ENCODE measurements around the gene IP6K3. TPM values are rescaled to one million over a fixed set of nuclear protein-coding genes. Genes with fewer than 3 reads are reported as not detected.

The IP6K3 gene
- total and polyA plus RNA-seq, 4 donors, result 0.22 to 1.0 (median 0.43) TPM

DNA sequence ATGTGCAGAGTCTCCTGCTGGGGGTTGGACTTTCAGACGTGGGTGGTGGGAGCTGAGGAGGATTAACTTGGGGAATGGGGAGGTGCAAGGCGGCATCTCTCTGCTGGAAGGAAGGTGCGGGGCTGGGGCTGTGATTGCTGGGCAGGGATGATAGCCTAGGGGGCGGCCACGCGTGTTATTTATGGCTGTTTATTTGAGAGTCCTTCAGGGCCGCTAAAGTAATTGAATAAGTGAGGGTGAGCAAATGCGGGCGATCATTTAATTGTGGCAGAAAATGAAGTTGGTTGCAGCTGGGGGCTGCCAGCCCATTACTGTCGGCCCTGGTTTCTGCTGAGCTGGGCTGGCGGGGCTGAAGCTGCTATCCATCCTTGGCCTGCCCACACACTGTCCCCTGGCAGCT, 7.5 kb upstream of the IP6K3 start:
- Histone ChIP-seq H3K4me3 (ENCODE audit: low read depth, low read length) (no peak overlapping the region), H3K36me3 (ENCODE audit: control insufficient read depth, insufficient read depth, low read length) (no peaks in the 10 kb centered on the region), H3K9me3 (ENCODE audit: control insufficient read depth, insufficient read depth, low read length) (no peaks in the 10 kb centered on the region), H3K4me1 (ENCODE audit: control insufficient read depth, insufficient read depth, low read length) (peaks cover 6% of the 10 kb centered on the region), H3K27ac (ENCODE audit: low read depth, low read length) (no peak overlapping the region), H3K27me3 (ENCODE audit: control insufficient read depth, insufficient read depth, low read length) (no peaks in the 10 kb centered on the region)
- WGBS (ENCODE audit: insufficient coverage), result 57% methylated on average over 11 of the region's 11 CpGs
- DNase-seq (ENCODE audit: low read depth in 4 of 6, low spot score in 6 of 6), result peak in 1 of 6 donors; percentile 74

GRCh38 chr6:33752646-33753015, 5.9 kb upstream of the IP6K3 start:
- no peak for DNase-seq (ENCODE audit: low read depth in 4 of 6, low spot score in 6 of 6)
- no peak overlapping the region for H3K27ac ChIP-seq (ENCODE audit: low read depth, low read length)
- no peaks in the 10 kb centered on the region for H3K9me3 ChIP-seq (ENCODE audit: control insufficient read depth, insufficient read depth, low read length)
- no peaks in the 10 kb centered on the region for H3K36me3 ChIP-seq (ENCODE audit: control insufficient read depth, insufficient read depth, low read length)
- peaks cover 6% of the 10 kb centered on the region for H3K4me1 ChIP-seq (ENCODE audit: control insufficient read depth, insufficient read depth, low read length)
- no CpG with 5 or more reads among the region's 1 CpG for WGBS (ENCODE audit: insufficient coverage)
- H3K4me3 ChIP-seq (ENCODE audit: low read depth, low read length), result no peak overlapping the region
- H3K27me3 ChIP-seq (ENCODE audit: control insufficient read depth, insufficient read depth, low read length), result no peaks in the 10 kb centered on the region

DNA sequence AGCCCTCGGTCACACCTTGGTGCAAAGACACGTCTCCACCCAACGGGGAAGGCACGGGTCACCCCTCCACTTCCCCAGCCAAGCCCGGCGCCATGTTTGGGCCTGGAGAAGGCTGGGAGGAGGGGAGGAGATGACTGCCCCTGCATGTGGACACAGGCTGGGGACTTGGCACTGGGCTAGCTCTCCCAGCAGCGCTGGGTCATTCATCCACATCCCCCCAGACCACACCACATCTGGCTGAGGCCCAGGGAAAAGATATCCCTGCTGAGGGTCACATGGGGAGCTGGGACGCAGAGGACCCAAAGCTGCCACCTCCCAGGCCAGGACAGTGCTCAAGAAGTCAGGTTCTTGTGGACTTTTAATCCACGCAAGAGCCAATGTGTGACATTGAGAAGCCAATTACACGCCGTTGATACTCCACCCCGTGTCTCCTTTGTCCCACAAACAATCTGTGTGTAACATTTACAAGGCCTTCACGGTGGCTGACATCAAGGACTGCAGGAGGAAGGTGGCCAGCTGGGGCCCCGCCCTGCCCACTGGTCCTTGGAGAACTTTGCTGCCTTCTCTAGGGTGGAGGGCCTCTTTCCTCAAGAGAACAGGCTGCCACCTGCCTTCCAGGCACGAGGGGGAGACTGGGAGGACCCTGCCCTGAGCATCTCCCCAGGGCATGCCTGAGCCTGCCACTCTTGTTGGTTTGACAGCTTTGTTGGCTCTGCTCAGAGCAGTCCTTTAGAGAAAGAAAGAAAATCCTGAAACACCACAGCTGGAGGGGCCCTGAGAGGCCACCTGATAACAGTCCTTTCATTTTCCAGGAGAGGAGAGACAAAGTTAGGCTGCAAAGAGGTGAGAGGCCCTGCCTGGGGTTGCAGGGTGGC, 5.3 kb upstream of the IP6K3 start:
- peaks cover 13% of the 10 kb centered on the region for H3K4me1 ChIP-seq (ENCODE audit: control insufficient read depth, insufficient read depth, low read length)
- 64% methylated on average over 9 of the region's 15 CpGs for WGBS (ENCODE audit: insufficient coverage)
- no peak overlapping the region for H3K27ac ChIP-seq (ENCODE audit: low read depth, low read length)

GRCh38 chr6:33750244-33750991, 3.7 kb upstream of the IP6K3 start:
- Histone ChIP-seq H3K4me3 (ENCODE audit: low read depth, low read length) (no peak overlapping the region), H3K27ac (ENCODE audit: low read depth, low read length) (no peak overlapping the region), H3K27me3 (ENCODE audit: control insufficient read depth, insufficient read depth, low read length) (no peaks in the 10 kb centered on the region), H3K4me1 (ENCODE audit: control insufficient read depth, insufficient read depth, low read length) (peaks cover 27% of the 10 kb centered on the region), H3K9me3 (ENCODE audit: control insufficient read depth, insufficient read depth, low read length) (no peaks in the 10 kb centered on the region), H3K36me3 (ENCODE audit: control insufficient read depth, insufficient read depth, low read length) (no peaks in the 10 kb centered on the region)
- no peak for DNase-seq (ENCODE audit: low read depth in 4 of 6, low spot score in 6 of 6)
- 79% methylated on average over 8 of the region's 11 CpGs for WGBS (ENCODE audit: insufficient coverage)

More for the DNA sequence above, 5.3 kb upstream of the IP6K3 start:
- Histone ChIP-seq H3K27me3 (ENCODE audit: control insufficient read depth, insufficient read depth, low read length) (no peaks in the 10 kb centered on the region), H3K9me3 (ENCODE audit: control insufficient read depth, insufficient read depth, low read length) (no peaks in the 10 kb centered on the region), H3K4me3 (ENCODE audit: low read depth, low read length) (no peak overlapping the region), H3K36me3 (ENCODE audit: control insufficient read depth, insufficient read depth, low read length) (no peaks in the 10 kb centered on the region)
- DNase-seq (ENCODE audit: low read depth in 4 of 6, low spot score in 6 of 6), result no peak

- WGBS (ENCODE audit: insufficient coverage), result 70% methylated on average over 7 of the region's 7 CpGs
- peaks cover 32% of the 10 kb centered on the region for H3K4me1 ChIP-seq (ENCODE audit: control insufficient read depth, insufficient read depth, low read length)
Measured at GRCh38 chr6:33749401-33749800, 2.7 kb upstream of the IP6K3 start.

GRCh38 chr6:33748841-33749240, 2.1 kb upstream of the IP6K3 start:
- Histone ChIP-seq H3K36me3 (ENCODE audit: control insufficient read depth, insufficient read depth, low read length) (no peaks in the 10 kb centered on the region), H3K9me3 (ENCODE audit: control insufficient read depth, insufficient read depth, low read length) (no peaks in the 10 kb centered on the region), H3K27ac (ENCODE audit: low read depth, low read length) (no peak overlapping the region), H3K4me3 (ENCODE audit: low read depth, low read length) (no peak overlapping the region), H3K27me3 (ENCODE audit: control insufficient read depth, insufficient read depth, low read length) (no peaks in the 10 kb centered on the region), H3K4me1 (ENCODE audit: control insufficient read depth, insufficient read depth, low read length) (peaks cover 32% of the 10 kb centered on the region)
- WGBS (ENCODE audit: insufficient coverage), result 67% methylated on average over 1 of the region's 4 CpGs
- no peak for DNase-seq (ENCODE audit: low read depth in 4 of 6, low spot score in 6 of 6)

More at GRCh38 chr6:33749401-33749800, 2.7 kb upstream of the IP6K3 start:
- Histone ChIP-seq H3K9me3 (ENCODE audit: control insufficient read depth, insufficient read depth, low read length) (no peaks in the 10 kb centered on the region), H3K27ac (ENCODE audit: low read depth, low read length) (no peak overlapping the region), H3K36me3 (ENCODE audit: control insufficient read depth, insufficient read depth, low read length) (no peaks in the 10 kb centered on the region), H3K4me3 (ENCODE audit: low read depth, low read length) (no peak overlapping the region), H3K27me3 (ENCODE audit: control insufficient read depth, insufficient read depth, low read length) (no peaks in the 10 kb centered on the region)
- DNase-seq (ENCODE audit: low read depth in 4 of 6, low spot score in 6 of 6), result no peak

- H3K27me3 ChIP-seq (ENCODE audit: control insufficient read depth, insufficient read depth, low read length), result no peaks in the 10 kb centered on the region
- no peak for DNase-seq (ENCODE audit: low read depth in 4 of 6, low spot score in 6 of 6)
- H3K36me3 ChIP-seq (ENCODE audit: control insufficient read depth, insufficient read depth, low read length), result no peaks in the 10 kb centered on the region
- no peak overlapping the region for H3K4me3 ChIP-seq (ENCODE audit: low read depth, low read length)
- 91% methylated on average over 5 of the region's 5 CpGs for WGBS (ENCODE audit: insufficient coverage)
- H3K4me1 ChIP-seq (ENCODE audit: control insufficient read depth, insufficient read depth, low read length), result peaks cover 36% of the 10 kb centered on the region
- no peaks in the 10 kb centered on the region for H3K9me3 ChIP-seq (ENCODE audit: control insufficient read depth, insufficient read depth, low read length)
- H3K27ac ChIP-seq (ENCODE audit: low read depth, low read length), result no peak overlapping the region
Measured at GRCh38 chr6:33747823-33748222, 1.1 kb upstream of the IP6K3 start.

- WGBS (ENCODE audit: insufficient coverage), result 33% methylated on average over 11 of the region's 14 CpGs
- Histone ChIP-seq H3K4me1 (ENCODE audit: control insufficient read depth, insufficient read depth, low read length) (peaks cover 39% of the 10 kb centered on the region), H3K27me3 (ENCODE audit: control insufficient read depth, insufficient read depth, low read length) (no peaks in the 10 kb centered on the region), H3K36me3 (ENCODE audit: control insufficient read depth, insufficient read depth, low read length) (no peaks in the 10 kb centered on the region), H3K4me3 (ENCODE audit: low read depth, low read length) (no peak overlapping the region), H3K9me3 (ENCODE audit: control insufficient read depth, insufficient read depth, low read length) (no peaks in the 10 kb centered on the region), H3K27ac (ENCODE audit: low read depth, low read length) (no peak overlapping the region)
- no peak for DNase-seq (ENCODE audit: low read depth in 4 of 6, low spot score in 6 of 6)
Measured at GRCh38 chr6:33746036-33746600, 587 bp downstream of the IP6K3 start.

GRCh38 chr6:33745548-33745947, 1.2 kb downstream of the IP6K3 start:
- WGBS (ENCODE audit: insufficient coverage), result 68% methylated on average over 5 of the region's 7 CpGs
- no peaks in the 10 kb centered on the region for H3K9me3 ChIP-seq (ENCODE audit: control insufficient read depth, insufficient read depth, low read length)
- DNase-seq (ENCODE audit: low read depth in 4 of 6, low spot score in 6 of 6), result peak in 1 of 6 donors; percentile 32
- H3K4me1 ChIP-seq (ENCODE audit: control insufficient read depth, insufficient read depth, low read length), result peaks cover 39% of the 10 kb centered on the region
- H3K27ac ChIP-seq (ENCODE audit: low read depth, low read length), result no peak overlapping the region
- no peak overlapping the region for H3K4me3 ChIP-seq (ENCODE audit: low read depth, low read length)
- no peaks in the 10 kb centered on the region for H3K36me3 ChIP-seq (ENCODE audit: control insufficient read depth, insufficient read depth, low read length)
- H3K27me3 ChIP-seq (ENCODE audit: control insufficient read depth, insufficient read depth, low read length), result no peaks in the 10 kb centered on the region
